Sciatic nerve (tissue), 2 donors: ENCODE results near the gene PLD1. TPM values are rescaled to one million over a fixed set of nuclear protein-coding genes. Genes with fewer than 3 reads are reported as not detected.

ENCODE experiments used
- ATAC-seq: fragments of 200-7000 bp; cut with Tn5 transposase; one replicate; pipeline ENCODE4 v1.9.1; 2020; ENCODE audit warnings: mild to moderate bottlenecking, moderate library complexity
- DNase-seq: peaks from one replicate; pipeline ENCODE4 v3.0.0-alpha.2; 2020; ENCODE audit warnings: low spot score
- intact Hi-C: fragments of 100-400 bp; cut with DNase I; formaldehyde crosslinking; loops from one replicate; pipeline ENCODE4 v1.14.2; 2022
- total RNA-seq: library from RNA; stranded (reverse); fragmentation: NEBNext Ultra II Directional; extraction: Animal tissue kit (Norgen Biotek cat#: 25700); gene quantifications from one replicate; pipeline ENCODE4 v1.2.1, GENCODE V29; 2021
- donor health status: DM: no; HTN: no; CAD: no.
- donor health status: DM: no; HTN: no; CAD: no.

PLD1 gene
- total RNA-seq, 1 donor from 2014 or later = 36.8 TPM

DNA sequence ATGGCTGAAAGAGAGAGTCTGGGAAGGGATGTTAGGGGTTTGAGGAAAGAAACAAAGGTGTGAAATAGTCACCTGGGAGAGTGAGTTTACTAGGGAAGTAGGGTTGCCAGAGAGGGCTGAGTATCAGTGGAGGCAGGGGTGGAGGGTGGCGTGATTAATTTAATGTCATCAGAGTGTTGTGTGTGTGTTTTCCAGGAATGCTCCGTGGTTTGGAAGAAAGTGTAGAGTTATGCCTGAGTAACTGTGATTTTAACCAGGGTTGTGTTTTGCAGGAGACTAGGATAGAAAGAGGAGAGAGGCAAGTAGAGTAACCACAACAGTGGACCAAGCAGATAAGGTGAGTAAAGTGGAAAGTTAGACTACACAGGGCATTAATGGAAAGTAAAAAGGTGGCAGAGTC lies 27.2 kb downstream of the PLD1 start:
- intact Hi-C loops = no loop called here
- DNase-seq = no peak

GRCh38 chr3:171782617-171783016 lies 27.7 kb downstream of the PLD1 start:
- intact Hi-C loops = no loop called here
- DNase-seq (no peak), ATAC-seq (no peak)

More for the DNA sequence above, 27.2 kb downstream of the PLD1 start:
- ATAC-seq = no peak

GRCh38 chr3:171781711-171782127 lies 28.6 kb downstream of the PLD1 start:
- DNase-seq (no peak), ATAC-seq (peak; percentile 82)
- intact Hi-C loops = no loop called here

GRCh38 chr3:171778493-171778892 lies 31.8 kb downstream of the PLD1 start:
- ATAC-seq (no peak), DNase-seq (no peak)
- intact Hi-C loops = no loop called here

GRCh38 chr3:171777596-171777995 lies 32.7 kb downstream of the PLD1 start:
- intact Hi-C loops = no loop called here
- ATAC-seq = no peak
- no peak for DNase-seq

DNA sequence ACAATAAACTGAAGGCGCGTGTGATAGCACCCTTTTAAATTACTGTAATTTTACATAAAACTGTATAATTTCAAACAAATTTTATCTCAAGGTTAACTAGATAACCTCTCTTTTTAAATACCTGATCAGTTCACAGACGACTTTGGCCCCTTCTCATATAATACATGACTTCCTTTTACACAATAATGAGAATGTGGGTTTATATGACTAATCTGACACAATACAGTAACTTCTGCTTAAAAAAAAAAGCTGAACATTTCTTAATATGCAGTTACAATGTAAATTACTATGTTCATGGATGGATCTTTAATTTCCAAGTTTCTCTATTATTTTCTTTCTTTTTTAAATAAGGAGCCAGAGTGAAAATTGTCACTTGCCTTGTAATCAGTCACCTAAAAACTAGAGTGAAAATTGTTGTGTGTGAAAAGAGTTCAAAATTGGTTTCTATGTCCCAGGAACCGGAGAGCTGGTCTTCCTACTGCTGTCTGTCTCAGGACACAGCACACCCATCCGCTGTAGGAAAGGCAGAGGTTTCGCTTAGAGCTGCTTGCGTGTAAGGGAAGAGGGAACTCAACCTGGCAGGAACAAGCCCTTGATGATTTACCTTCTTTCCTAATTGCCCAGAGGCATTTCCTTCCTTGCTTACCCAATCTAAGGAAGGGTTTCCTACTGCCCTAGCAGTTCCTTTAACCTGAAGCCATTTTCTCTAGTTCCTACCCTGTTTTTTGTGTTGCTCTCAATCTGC lies 33.3 kb downstream of the PLD1 start:
- intact Hi-C loops = no loop called here
- no peak for DNase-seq
- no peak for ATAC-seq

DNA sequence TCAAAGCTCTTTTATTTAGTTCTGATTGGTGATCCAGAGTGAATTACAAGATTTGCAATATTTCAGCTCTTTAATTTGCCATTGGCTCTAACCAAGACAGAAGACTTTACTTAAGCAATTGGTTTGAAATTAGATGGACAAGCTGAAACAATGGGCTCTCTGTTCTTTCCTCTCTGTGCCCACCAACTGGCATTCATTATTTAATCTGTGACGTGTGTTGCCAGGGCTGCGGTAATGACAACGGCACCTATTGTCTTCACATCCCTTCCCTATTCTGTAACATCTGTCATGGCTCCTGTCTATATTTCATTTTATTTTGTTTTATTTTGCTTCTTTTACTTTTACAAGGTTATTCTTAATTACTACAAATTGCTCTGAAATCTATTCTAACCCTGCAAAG lies 33.9 kb downstream of the PLD1 start:
- no peak for ATAC-seq
- intact Hi-C loops = no loop called here

DNA sequence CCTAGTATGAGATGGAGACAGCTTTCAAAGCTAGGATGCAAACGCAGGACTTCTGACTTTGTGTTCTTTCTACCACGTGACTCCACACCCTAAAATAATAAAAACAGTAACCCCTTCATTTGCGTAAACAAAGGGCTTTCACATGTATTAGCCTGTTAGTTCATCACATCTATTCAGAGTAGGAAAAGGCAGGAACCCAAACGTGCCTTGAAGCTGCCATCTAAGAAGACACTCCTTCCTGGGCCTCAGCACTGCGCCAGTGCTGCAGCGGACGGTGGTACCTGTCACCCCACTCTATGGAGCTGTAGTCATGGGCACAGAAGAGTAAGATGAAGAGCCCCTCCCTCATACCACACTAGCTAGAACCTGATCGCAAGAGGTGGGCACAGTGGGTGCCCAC lies 34.3 kb downstream of the PLD1 start:
- intact Hi-C loops = no loop called here
- no peak for DNase-seq
- ATAC-seq = no peak

More for the DNA sequence above, 33.9 kb downstream of the PLD1 start:
- no peak for DNase-seq

GRCh38 chr3:171774521-171774920 lies 35.8 kb downstream of the PLD1 start:
- DNase-seq = no peak
- intact Hi-C loops = no loop called here
- ATAC-seq = no peak

DNA sequence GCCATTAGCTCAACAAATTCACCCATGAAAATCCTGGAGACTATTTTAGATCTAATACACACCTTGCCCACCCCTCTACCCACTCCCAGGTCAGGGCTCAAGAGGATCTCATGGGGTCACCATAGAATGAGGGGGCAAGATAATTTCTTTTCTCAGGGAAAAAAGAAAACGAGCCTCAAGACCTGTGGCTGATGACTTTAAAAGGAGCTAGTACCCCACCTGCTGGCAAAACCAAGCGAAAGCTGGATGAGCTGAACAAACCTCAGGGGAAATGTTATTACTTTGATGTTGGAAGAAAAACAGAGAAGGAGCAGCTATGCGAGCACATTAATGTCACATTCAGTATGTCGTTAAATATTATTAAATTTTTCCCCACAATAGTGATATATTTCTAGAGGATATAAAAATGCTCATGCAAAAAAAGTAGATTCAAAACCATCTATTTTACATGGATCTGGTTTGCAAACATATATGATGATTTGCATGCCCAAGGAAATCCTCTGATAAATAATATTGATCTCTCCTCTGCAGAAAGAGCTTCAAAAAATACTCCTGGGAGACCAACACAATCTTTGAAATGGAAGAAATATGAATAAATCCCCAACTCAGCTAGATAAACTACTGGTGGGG lies 37.7 kb downstream of the PLD1 start:
- ATAC-seq (peak; percentile 66), DNase-seq (peak; percentile 77)
- intact Hi-C loops = no loop called here

DNA sequence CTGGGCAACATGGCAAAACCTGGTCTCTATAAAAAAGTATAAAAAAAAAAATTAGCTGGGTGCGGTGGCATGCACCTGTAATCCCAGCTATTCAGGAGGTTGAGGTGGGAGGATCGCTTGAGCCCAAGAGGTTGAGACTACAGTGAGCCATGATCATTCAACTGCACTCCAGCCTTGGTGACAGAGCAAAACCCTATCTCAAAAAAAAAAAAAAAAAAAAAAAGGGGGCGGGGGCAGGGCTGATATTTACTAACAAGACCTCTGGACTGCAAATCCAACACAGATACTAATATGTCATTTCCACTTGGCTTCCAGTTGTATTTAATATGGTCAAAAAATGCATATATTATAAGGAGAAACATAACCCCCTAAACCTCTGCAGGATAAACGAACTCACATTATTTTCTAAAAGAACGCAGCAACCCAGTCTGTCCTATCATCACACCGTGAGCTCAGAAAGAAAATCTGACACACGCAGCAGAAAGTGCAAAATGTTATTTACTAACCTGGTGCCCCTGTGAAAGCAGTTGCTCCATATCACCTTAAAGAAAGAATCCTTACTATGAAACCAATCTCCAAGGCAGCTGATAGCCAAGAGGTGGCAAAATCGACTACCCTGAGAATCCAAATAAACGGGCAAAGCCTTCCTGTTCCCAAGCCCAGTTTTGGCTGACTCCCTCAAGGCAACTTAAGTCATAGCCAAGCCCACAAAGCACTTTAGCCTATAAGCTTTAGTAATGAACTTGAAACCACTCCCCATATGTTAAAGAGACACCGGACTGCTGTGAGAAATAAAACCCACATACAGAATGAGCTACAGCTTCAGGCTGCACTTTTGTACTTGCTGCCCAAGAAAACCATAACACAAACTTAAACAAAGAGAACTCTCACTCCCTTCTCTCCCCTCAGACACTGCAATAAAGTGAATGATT lies 39.3 kb downstream of the PLD1 start:
- ATAC-seq = peak; percentile 89
- no peak for DNase-seq

DNA sequence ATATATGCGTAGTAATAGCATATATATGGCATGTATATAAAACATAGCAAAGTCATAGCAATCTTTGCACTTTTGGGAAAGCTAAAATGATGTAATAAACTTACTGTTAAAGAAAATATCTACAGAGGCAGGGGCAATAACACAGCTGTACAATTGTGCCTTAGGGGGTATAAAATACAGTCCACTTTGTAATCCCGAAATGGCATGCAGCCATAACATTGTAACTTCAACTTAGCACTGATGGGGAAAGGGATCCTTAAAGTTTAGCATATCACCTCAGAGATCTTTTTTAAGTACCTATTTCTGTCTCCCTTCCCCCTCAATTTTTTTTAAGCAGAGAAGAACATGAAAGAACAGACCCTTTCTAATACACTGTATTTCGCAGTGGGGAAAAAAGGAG lies 40.8 kb downstream of the PLD1 start:
- no peak for DNase-seq
- intact Hi-C loops = no loop called here
- no peak for ATAC-seq

More for the DNA sequence above, 39.3 kb downstream of the PLD1 start:
- intact Hi-C loops = no loop called here

- ATAC-seq = no peak
- intact Hi-C loops = no loop called here
- no peak for DNase-seq
Measured at GRCh38 chr3:171768986-171769385, 41.3 kb downstream of the PLD1 start.

DNA sequence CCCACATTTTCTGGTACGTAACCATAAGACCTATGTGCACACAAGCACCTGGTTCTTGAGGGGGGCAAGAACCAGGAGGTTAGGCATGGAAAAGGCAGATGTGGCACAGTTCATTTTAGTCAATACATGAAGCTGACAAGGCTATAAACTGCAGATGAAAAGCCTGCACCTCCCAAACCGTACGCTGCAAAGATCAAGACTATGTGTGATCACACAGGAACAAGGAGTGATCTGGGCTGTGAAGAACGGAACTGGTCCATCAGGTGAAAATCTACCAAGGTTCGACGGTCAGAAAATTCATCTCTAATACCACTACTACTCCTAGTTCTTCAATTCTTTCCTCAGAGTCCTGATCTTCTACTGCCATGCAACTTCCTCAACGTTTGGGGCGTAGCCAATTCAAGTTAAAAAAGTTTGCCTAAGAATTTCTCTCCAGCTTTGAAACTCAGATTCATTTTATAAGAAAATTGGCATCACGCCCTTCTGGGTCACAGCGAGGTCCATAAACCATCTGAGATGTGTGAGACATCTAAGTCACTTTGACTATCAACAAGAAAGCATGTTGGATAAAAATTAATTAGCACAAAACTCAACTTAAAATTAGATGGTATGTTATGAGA lies 41.9 kb downstream of the PLD1 start:
- intact Hi-C loops = no loop called here
- ATAC-seq (no peak), DNase-seq (no peak)

- intact Hi-C loops = no loop called here
- no peak for ATAC-seq
Measured at GRCh38 chr3:171765511-171765887, 44.8 kb downstream of the PLD1 start.

GRCh38 chr3:171763392-171763791 lies 46.9 kb downstream of the PLD1 start:
- intact Hi-C loops = no loop called here
- ATAC-seq = no peak
- DNase-seq = no peak

More at GRCh38 chr3:171765511-171765887, 44.8 kb downstream of the PLD1 start:
- no peak for DNase-seq

DNA sequence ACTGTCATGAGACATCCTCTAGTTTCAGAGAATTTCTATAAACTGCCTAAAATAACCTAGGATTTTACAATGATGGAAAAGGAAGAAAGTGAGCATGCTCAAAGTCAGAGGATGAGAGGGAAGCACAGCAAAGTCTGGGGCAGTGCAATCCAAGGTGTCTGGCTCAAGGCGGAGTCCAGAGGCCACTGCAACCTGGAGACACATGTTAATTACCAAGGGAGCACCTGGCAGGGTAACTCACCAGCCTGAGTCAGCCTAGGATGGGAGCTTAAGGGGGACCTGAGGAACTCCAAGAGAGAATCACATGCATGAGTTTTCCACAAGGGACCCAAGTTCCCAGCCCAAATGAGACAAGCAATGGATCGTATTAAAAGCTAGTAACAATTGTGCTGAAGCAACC lies 49.8 kb downstream of the PLD1 start:
- DNase-seq (no peak), ATAC-seq (no peak)
- intact Hi-C loops = no loop called here

DNA sequence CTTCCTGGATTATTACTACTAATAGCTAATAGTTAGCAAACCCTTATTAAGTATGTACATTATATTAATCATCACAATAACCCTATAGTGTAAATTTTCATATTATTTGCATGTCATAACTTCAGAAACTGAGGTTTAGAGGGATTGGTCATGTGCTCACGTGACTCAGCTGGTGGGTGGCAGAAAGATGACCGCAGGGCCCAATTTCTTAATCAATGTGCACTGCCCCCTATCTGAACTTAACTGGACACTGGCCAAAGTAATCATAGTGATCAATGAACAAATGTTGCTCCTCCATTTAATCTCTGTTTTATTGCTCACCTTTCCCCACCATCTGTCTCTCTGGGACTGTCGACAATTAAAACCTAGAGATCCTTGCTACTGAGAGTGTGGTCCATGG lies 52.2 kb downstream of the PLD1 start:
- intact Hi-C loops = no loop called here
- ATAC-seq (no peak), DNase-seq (no peak)

DNA sequence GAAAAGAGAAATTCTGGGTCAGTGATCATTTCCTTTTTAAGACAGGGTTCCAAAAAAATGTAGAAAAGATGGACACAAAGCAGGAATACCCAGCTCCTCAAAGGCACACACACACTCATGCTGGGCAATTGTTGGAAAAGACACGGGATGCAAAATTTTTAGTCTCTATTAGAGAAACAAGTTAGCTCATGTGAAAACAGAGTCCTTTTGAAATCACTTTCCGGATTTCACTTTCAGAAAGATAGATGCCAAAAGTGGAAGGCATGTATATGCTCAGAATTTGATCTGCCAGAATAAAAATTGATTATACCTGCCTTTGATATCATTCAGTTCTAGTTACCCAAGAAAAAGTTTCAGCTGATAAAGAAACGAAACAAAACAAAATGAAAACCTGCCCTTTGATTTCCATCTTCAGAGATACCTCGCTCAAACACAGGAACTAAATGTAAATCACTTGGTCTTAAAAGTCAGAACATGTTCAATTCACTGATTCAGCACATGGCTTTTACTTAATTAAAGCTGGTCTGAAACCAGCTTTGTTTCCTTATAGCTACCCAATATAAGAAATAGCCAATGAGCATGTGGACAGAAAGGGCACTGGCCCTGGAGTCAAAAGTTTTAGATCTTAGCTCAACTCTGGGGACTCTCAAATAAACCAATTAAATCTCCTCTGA lies 52.8 kb downstream of the PLD1 start:
- DNase-seq (no peak), ATAC-seq (peak; percentile 56)
- intact Hi-C loops = no loop called here
